HUES48 (cell line): ENCODE data around the gene UFD1.

Source experiments
- H3K27ac ChIP-seq: one replicate; pipeline ENCODE4 v1.7.0; 2013; ENCODE audit warnings: low read depth, low read length, inconsistent platforms
- H3K27me3 ChIP-seq: 2 replicates; pipeline ENCODE4 v1.6.1; 2013; ENCODE audit warnings: mild to moderate bottlenecking, low read length; ENCODE audit not compliant: control insufficient read depth, insufficient read depth
- H3K36me3 ChIP-seq: 2 replicates; pipeline ENCODE4 v1.6.1; 2013; ENCODE audit warnings: low read length; ENCODE audit not compliant: control insufficient read depth, insufficient read depth
- H3K4me1 ChIP-seq: 2 replicates; pipeline ENCODE4 v1.6.1; 2013; ENCODE audit warnings: mild to moderate bottlenecking, low read length; ENCODE audit not compliant: control insufficient read depth, insufficient read depth
- H3K4me3 ChIP-seq: 2 replicates; pipeline ENCODE4 v1.5.1; 2013; ENCODE audit warnings: mild to moderate bottlenecking, low read depth, low read length
- H3K9ac ChIP-seq: 2 replicates; pipeline ENCODE4 v1.6.1; 2013; ENCODE audit warnings: mild to moderate bottlenecking, low read depth, low read length, moderate library complexity
- H3K9me3 ChIP-seq: 2 replicates; pipeline ENCODE4 v1.6.1; 2013; ENCODE audit warnings: low read length; ENCODE audit not compliant: control insufficient read depth, insufficient read depth

Gene UFD1

DNA sequence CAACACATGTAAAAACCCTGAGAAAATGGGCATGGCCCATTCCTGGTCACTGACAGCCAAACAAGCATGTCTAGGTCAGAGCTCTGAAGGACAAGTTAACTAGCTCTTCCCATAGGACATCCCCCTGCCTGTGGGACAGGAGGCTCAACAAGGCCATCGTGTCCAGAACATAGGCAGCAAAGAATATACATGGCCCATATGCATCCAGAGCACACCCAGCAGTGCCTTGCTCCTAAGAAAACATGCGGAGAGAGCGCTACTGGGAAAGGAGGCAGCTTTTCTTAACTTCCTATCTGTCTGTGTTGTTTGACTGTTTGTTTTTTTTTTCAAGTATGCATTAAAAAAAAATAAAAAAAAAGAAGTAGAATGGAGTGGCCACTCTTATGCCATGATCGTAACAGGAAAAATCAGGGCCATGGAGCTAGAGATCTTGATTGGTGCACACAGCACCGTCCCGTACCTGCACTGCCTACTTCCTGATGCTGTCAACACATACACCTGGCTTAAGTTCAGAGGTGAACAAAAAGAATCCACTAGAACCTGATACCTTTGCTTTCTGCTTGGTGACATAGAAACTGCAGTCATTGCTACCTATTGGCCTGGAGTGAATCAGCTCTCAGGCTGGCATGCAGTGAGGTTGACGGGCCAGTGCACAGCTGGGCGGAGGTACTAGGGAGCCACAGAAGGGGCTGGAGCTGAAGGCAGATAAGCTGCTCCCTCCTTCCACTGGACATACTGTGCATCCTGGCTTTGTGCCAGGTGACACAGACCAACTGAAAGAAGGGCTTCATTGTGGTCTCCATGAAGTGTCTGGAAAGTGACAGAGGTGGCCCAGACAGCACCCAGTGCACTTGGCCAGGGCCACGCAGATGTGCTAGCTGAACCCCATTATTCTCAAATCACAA, 11.9 kb downstream of the UFD1 start:
- no peaks in the 10 kb centered on the region for H3K4me1 ChIP-seq
- no peak overlapping the region for H3K4me3 ChIP-seq
- H3K9ac ChIP-seq, result no peak overlapping the region
- no peaks in the 10 kb centered on the region for H3K9me3 ChIP-seq
- no peaks in the 10 kb centered on the region for H3K27me3 ChIP-seq
- H3K27ac ChIP-seq, result no peak overlapping the region
- peaks cover 99% of the 10 kb centered on the region for H3K36me3 ChIP-seq

DNA sequence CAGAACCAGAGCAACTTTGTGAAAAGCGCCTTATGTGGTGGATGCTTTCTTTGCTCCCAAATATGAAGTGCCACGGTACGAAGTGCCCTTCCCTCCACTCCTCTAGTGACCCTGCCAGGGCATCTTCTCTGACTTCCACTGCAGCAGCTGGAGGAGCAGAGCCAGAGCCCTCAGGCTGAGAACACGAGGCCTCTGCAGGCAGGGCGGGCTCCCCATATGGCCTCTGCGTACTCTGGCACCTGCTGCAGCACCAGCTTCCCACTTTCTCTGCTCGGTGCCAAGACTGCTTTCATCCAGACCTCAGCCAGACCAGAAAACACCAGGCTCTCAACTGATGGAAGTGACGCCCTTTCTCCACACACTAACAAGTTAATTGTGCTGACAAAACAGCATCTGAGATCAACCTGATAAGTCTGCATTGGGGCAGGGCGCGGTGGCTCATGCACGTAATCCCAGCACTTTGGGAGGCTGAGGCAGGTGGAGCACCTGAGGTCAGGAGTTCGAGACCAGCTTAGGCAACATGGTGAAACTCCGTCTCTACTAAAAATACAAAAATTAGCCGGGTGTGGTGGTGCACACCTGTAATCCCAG, 12.8 kb downstream of the UFD1 start:
- Histone ChIP-seq H3K9ac (no peak overlapping the region), H3K4me1 (no peaks in the 10 kb centered on the region), H3K36me3 (peaks cover 95% of the 10 kb centered on the region), H3K9me3 (no peaks in the 10 kb centered on the region), H3K4me3 (no peak overlapping the region), H3K27ac (no peak overlapping the region), H3K27me3 (no peaks in the 10 kb centered on the region)

DNA sequence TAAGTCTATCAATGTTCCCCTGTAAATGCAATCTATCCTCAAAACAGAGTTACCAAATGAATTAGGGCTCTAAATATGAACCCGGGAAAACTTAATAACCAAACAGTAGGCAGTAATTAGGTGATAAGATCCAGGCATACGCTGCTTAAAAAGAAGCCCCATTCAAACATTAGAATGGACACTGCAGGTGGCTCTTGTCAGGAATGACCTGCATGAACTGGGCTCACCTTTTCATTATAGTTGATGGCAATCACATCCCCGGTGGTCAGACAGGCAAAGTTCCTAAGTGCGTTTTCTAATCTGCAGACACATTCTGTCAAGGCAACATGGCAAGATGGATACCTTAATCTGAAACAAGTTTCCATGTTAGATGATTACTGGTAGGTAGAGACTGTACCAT, 14.0 kb downstream of the UFD1 start:
- Histone ChIP-seq H3K36me3 (peaks cover 93% of the 10 kb centered on the region), H3K27ac (no peak overlapping the region), H3K9ac (no peak overlapping the region)

GRCh38 chr22:19464546-19464945, 14.4 kb downstream of the UFD1 start:
- Histone ChIP-seq H3K9ac (no peak overlapping the region), H3K4me3 (no peak overlapping the region), H3K9me3 (no peaks in the 10 kb centered on the region), H3K27me3 (no peaks in the 10 kb centered on the region), H3K36me3 (peaks cover 89% of the 10 kb centered on the region), H3K27ac (no peak overlapping the region), H3K4me1 (no peaks in the 10 kb centered on the region)

More for the DNA sequence above, 14.0 kb downstream of the UFD1 start:
- Histone ChIP-seq H3K27me3 (no peaks in the 10 kb centered on the region), H3K4me1 (no peaks in the 10 kb centered on the region), H3K4me3 (no peak overlapping the region), H3K9me3 (no peaks in the 10 kb centered on the region)

GRCh38 chr22:19463491-19464469, 15.2 kb downstream of the UFD1 start:
- Histone ChIP-seq H3K36me3 (peaks cover 86% of the 10 kb centered on the region), H3K4me1 (no peaks in the 10 kb centered on the region), H3K27ac (no peak overlapping the region), H3K9ac (no peak overlapping the region), H3K27me3 (no peaks in the 10 kb centered on the region), H3K4me3 (no peak overlapping the region), H3K9me3 (no peaks in the 10 kb centered on the region)

DNA sequence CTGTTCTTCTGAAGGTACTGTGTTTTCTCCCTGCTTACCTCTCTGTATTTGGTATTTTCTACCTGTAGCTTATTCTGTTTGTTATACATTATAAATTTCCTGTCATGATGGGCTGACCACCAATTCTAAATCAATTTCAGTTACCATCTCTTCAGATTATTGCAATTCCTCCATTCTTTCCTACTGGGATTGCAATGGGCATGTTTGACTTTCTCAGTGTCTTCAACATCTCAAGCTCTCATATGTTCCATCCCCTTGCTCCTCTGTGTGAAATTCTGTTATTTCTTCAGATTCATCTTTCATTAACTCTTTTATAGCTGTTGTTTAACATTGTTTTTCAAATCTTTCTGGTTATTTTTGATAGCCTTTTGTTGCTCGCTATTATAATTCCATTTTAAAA, 16.0 kb downstream of the UFD1 start:
- Histone ChIP-seq H3K4me1 (no peaks in the 10 kb centered on the region), H3K27ac (no peak overlapping the region), H3K4me3 (no peak overlapping the region), H3K9ac (no peak overlapping the region), H3K36me3 (peaks cover 85% of the 10 kb centered on the region), H3K27me3 (no peaks in the 10 kb centered on the region), H3K9me3 (no peaks in the 10 kb centered on the region)

DNA sequence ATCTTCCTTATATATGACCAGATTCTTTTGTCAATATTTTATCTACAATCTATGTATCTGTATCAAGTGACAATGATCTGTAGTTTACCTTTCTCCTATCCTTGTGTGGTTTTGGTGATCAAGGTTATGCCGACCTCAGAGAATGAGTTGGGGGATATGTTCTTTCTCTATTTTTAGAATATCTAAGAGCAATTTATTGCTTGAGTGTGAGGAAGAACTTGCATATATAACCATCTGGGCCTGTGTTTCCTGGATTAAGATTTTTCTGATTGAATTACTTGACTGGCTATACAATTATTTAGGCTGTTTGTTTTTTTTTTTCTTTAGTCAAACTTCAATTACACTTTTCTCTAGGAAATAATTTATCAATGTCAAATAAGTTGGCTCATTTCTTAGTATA, 17.5 kb downstream of the UFD1 start:
- no peak overlapping the region for H3K9ac ChIP-seq
- H3K4me3 ChIP-seq, result no peak overlapping the region
- H3K27me3 ChIP-seq, result no peaks in the 10 kb centered on the region
- no peak overlapping the region for H3K27ac ChIP-seq
- no peaks in the 10 kb centered on the region for H3K4me1 ChIP-seq
- peaks cover 84% of the 10 kb centered on the region for H3K36me3 ChIP-seq
- H3K9me3 ChIP-seq, result no peaks in the 10 kb centered on the region

DNA sequence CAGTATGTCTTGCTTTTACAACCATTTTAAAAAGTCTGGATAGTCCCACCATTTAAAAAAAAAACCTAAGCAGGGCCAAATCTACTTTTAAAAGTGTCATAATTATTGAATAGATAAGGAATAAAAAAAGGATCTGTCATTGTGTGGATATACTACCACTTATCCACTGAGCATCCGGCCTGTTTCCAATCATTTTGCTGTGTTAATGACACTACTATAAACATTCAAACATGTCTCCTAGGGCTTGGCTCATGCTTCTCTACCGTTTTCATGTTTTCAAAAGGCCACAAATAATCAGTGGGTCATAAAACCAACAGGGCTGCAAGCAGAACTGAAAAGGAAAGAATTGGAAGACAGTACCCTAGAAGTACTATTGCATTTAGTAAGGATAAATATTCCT, 19.0 kb downstream of the UFD1 start:
- Histone ChIP-seq H3K9ac (no peak overlapping the region), H3K27me3 (no peaks in the 10 kb centered on the region), H3K27ac (no peak overlapping the region), H3K4me1 (no peaks in the 10 kb centered on the region), H3K9me3 (no peaks in the 10 kb centered on the region), H3K4me3 (no peak overlapping the region), H3K36me3 (peaks cover 84% of the 10 kb centered on the region)

DNA sequence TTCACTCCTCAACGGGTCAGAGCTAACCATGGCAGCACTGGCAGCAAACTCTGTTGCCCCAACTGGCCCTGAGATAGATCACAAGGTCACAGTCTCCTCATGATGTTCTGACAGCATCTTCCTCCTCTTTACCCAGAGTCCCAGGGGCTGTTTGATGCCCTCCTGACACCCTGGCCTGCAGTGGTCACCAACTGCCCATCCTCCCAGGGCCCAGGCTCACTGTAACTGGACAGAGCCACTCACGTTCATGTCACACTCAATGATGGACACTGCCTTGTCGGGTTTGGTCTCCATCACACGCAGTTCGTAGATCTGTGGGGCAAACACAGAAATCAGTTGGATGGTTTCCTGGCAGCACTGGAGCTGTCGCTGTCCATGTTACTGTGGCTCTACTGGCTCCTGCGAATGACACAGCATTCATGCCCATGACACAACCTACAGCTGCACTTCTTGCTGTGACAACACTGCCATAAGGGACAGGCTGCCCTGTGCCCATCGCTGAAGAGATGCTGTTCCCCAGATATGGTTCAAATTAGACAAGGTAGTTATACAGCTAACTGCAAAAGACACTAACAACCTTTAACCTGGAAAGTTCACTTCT, 21.1 kb downstream of the UFD1 start:
- H3K36me3 ChIP-seq, result peaks cover 84% of the 10 kb centered on the region
- no peaks in the 10 kb centered on the region for H3K27me3 ChIP-seq
- H3K4me3 ChIP-seq, result no peak overlapping the region
- no peak overlapping the region for H3K9ac ChIP-seq
- no peaks in the 10 kb centered on the region for H3K9me3 ChIP-seq
- no peaks in the 10 kb centered on the region for H3K4me1 ChIP-seq
- no peak overlapping the region for H3K27ac ChIP-seq

DNA sequence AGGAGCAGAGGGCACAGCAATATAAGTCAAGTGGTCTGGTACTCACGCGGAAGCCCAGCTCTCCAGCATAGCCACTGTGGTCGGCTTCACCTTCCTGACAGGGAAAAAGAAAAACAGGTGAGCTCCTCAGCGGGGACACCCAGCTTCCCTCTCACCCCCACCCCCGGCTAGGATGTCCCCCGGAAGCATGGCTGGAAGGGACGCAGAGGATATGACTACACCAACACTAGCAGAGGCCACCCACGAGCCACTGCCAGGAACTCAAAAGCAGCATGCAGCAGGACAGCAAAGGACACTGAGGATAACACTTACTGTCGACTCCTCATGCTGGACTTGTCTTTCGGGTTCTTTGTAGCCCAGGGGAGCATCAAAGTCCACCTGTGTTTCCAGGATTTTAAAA, 22.5 kb downstream of the UFD1 start:
- Histone ChIP-seq H3K36me3 (peaks cover 89% of the 10 kb centered on the region), H3K27me3 (no peaks in the 10 kb centered on the region), H3K27ac (no peak overlapping the region), H3K9me3 (no peaks in the 10 kb centered on the region), H3K9ac (no peak overlapping the region), H3K4me1 (no peaks in the 10 kb centered on the region), H3K4me3 (no peak overlapping the region)
